NCI-H524 (cell line): ENCODE results near the gene DNAH14.
"Not testable (repeated sequence)": the region's sequence is repeated elsewhere in the genome, so short reads cannot be mapped to it uniquely, and the experiment has no call there.

Experiments
- DNase-seq, 2 experiments: peaks; one replicate each; lab custom pipeline; 2025; lab: John Stamatoyannopoulos, UW

The DNAH14 gene

DNA sequence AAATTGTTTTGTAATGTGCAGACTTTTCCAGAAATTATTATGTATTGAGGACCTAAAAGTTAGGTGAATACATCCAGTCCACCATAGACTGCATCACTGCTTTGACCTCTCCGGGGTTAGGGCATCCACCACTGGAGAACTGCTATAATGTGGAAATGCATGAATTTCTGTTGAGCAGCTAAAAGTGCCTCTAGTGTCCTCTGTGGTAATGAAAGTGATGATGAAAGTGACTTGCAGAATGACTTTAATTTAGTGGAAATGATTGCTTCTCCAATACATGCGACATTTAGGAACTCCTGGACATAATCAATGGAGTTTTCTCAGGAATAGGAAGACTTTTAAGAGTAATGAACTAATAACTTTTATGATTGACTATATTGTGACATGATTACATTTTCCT is 327.6 kb downstream of the DNAH14 start:
- no peak for DNase-seq

DNA sequence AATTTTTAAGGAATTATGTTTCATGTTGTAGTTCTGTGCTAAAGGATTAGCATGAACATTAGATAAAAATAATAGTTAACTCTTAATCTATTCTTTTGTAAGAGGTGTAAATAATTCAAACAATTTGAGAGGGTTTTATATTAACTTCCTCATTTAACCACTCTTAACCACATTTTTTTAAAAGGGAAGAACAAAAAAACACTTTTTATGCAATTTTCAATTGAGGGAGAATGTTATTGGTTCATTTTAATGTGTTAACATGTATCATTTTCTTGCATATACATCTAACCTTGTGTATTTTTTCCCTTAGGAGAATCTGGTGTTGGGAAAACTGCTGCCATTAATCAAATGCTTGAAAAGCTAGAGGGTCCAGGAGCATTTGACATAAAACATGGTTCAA is 329.3 kb downstream of the DNAH14 start:
- DNase-seq, result no peak

DNA sequence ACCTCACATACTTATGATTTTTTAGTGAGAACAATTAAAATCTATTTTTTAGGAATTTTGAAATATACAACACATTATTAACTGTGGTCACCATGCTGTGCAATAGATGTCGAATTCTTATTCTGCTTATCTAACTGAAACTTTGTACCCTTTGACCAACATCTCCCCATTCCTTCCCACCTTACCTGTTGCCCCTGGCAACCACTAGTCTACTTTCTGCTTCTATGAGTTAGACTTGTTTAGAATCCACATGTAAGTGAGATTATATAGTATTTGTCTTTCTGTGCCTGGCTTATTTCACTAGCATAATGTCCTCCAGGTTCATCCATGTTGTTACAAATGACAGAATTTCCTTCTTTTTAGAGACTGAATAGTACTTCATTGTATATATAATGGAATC is 330.1 kb downstream of the DNAH14 start:
- DNase-seq, result no peak

DNA sequence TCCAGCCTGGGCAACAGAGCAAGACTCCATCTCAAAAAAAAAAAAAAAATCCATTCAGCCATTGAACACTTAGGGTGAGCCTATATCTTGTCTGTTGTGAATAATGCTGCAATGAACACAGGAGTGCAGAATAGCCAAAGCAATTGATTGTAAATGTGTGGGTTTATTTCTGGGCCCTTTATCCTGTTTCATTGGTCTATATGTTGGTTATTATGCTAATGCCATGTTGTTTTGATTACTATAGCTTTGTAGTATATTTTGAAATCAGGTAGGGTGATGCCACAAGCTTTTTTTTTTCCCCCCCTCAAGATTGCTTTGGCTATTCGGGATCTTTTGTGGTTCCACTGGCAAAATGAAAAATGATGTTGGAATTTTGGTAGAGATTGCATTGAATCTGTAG is 330.8 kb downstream of the DNAH14 start:
- no peak for DNase-seq

DNA sequence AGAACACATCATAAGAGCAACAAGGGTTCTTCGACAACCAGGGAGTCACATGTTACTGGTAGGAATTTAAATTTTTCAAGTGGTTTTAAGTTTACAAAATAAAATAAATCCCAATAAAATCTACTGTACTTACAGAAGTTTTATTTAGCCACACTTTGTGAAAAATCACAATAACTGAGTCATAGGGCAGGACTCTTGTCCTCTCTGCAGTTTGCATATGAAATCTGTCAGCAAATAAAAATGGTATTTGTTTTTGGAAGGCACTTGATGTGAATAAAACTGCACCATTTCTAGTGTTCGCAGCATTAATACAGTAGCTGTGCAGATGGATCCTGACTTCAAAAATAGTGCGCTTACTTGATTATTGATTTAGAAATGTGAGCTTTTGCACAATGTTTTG is 348.0 kb downstream of the DNAH14 start:
- no peak for DNase-seq

DNA sequence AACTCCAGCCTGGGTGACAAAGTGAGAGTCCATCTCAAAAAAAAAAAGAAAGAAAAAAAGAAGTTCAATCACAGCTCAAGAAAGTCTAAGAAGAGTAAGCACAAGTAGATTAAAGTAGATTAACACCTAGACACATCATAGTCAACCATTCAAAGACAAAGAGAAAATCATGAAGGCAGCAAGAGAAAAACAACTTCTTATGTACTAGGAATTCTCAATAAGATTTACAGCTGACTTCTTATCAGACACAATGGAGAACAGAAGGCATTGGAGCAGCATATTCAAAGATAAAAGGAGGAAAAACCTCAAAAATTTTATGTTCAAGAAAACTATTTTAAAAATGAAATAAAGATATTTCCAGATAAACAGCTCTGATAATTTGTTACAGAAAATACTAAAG is 351.1 kb downstream of the DNAH14 start:
- no peak for DNase-seq

DNA sequence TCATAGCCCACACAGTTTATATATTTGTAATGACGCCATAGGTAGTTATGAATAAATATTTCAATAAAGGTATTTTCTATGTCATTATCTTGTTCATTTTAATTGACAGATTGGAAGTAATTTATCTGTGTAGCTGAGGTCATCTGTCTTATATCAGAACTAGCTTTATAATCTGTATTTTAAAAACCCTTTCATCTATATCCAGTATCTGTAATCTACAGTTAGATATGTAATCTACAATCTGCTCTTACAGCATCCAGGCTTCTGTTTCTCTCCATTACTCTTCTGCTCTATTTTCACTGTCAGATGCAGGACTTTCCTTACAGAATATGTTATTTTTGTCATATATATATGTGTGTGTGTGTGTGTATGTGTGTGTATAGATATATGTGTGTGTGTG is 360.8 kb downstream of the DNAH14 start:
- DNase-seq, result no peak

DNA sequence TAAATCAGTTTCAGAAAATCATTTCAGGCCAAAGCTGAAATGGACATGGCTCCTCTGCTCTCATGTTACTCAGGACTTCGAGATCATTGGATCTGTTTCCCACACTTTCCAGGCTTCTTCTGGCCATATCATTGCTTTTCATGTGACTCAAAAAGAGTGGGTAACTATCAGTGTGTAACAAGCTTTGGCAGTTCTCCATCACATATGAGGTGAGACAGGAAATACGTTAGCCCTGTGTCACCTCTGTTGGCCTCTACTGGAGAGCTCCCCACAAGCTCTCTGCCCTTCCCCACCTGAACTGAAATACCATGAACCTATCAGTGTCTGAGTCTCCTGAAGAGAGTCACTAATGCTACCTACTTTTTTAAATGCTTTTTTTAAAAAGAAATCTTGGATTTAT is 370.1 kb downstream of the DNAH14 start:
- no peak for DNase-seq

DNA sequence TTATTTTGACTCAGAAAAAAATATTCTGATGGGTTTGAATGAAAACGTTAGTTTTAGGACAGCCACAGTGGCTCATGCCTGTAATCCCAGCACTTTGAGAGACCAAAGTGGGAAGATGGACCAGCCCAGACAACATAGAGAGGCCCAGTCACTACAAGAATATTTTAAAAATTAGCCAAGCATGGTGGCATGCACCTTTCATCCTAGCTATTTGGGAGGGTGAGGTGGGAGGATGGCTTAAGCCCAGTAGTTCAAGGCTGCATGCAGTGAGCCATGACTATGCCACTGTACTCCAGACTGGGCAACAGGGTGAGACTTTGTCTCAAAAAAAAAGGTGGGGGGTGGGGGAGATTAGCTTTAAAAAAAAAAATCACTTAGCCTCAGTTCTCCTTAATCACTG is 370.9 kb downstream of the DNAH14 start:
- DNase-seq, result no peak

DNA sequence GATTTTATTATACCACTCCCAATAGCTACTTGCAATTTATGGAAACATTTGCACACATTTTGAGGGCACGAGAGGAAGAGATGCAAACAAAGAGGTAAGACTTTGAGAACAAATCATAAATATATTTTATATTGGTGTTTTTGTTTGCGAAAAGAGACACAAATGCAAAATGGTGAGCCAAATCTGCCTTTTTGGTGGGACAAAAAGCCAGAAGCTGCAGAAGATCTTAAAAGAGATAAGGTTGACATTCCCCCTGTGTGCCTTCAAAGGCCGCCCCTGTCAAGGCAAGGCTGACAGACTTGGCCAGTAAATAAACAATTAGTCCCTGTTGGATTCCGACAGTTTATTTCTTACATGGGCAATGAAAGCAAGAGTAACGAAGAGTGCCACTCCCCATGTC is 375.5 kb downstream of the DNAH14 start:
- no peak for DNase-seq

DNA sequence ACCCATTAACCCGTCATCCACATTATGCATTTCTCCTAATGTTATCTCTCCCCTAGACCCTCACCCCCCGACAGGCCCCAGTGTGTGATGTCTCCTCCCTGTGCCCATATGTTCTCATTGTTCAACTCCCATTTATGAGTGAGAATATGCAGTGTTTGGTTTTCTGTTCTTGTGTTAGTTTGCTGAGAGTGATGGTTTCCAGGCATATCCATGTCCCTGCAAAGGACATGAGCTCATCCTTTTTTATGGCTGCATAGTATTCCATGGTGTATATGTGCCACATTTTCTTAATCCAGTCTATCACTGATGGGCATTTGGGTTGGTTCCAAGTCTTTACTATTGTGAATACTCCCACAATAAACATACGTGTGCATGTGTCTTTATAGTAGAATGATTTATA is 381.1 kb downstream of the DNAH14 start:
- not testable (repeated sequence) for DNase-seq

DNA sequence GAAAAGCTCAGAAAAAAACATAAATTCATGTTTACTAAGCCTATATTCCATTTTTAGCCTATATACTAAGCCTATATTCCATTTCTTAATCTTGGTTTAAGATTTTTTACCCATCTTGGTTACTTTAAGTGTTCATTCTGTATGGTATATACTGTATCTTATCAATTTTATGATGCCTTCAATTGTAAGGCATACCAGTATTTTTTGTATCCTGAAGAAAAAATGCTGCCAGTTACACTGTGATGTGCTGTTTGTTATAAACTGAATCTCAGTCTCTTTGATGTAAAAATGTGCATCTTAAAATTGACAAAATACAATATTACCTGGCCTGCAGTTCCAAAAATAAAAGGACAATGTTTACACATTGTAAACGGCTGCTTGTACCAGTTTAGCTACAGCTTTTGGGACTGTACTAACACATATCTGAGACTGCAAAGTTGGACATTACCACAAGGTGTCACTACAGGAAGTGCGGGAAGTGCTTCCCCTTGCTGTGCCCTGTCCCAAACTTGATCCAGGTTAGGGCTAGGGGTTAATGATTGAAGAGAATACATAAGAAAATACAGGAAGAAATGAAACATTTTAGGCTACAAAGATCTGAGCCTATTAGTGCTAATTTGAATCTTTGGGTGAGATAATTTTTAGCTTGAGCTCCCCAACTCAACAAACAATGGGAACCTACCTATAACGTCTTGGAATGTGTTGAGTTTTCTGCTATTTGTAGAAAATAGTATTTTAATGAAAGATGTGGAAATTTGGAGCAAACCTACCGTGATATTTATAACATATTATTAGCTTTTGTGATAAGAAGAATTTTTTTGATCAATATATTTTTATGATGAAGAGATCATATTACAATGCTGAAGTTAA is 389.5 kb downstream of the DNAH14 start:
- peak; percentile 11 to 46 for DNase-seq

DNA sequence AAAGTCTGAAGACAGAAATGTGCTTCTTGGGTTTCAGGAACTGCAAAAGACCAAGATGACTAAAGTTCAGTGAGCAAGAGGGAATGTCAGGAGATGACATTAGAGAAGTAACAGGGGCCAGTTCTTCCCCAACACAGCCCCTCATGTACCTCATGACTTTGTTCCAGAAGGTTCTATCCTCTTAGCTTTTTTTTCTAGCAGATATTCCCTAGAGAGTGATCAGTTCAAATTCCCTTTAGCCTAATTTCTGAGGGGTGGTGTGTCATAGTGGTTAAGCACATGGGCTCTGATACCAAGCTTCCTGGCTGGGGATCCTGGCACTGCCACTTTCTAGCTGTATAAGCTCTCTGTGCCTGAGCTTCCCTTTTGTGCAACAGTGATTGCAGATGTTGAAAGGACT is 390.4 kb downstream of the DNAH14 start:
- DNase-seq, result no peak

DNA sequence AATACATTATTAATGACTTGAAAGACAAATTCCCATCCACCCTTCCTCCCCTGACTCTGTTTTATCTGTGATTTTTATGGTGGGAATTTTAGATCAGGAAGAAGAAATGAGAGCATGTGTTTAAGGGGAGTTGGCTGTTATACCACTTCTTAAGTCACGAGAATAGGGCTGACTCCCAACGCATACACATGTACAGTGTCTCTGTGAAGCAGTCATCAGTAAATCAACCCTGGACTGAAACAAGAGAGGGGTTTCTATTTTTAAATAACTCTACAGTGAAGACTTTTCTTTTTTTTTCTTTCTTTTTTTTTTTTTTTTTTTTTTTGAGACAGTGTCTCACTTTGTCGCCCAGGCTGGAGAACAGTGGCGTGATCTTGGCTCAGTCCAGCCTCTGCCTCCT is 392.3 kb downstream of the DNAH14 start:
- no peak for DNase-seq

DNA sequence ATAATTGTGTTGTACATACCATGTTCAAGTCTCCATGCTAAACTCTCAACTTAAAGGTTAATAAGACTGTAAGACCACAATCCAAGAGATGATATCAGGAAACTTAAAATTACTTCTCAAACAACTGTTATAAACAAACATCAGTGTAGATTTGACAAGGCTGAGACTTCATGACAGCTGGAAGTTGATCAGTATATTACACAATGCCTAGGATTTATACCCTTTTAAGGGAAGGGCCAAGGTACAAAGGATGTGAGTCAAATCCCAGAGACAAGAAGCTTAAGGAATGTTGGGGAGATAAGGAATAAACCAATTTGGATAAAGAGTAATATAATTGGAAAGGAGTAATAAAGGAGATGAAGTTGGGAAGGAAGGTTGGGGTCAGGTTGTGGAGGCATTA is 399.6 kb downstream of the DNAH14 start:
- DNase-seq, result no peak

DNA sequence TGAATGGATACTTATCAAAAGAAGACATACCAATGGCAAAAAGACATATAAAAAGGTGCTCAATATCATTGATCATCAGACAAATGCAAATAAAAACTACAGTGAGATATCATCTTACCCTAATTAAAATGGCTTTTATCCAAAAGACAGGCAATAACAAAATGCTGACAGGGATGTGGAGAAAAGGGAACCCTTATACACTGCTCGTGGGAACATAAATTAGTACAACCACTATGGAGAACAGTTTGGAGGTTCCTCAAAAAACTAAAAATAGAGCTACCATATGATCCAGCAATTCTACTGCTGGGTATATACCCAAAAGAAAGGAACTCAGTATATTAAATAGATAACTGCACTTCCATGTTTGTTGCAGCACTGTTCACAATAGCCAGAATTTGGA is 400.5 kb downstream of the DNAH14 start:
- not testable (repeated sequence) for DNase-seq

DNA sequence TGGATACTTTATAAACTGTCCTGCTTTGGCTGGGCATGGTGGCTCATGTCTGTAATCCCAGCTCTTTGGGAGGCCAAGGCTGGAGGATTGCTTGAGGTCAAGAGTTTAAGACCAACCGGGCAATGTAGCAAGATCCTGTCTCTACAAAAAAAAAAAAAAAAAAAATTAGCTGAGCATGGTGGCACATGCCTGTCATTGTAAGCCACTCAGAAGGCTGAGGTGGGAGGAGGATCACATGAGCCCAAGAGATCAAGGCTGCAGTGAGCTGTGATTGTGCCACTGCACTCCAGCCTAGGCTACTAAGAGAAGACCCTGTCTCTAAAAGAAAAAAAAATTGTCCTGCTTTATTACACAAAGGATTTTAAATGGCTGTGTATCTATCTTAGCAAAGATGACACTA is 403.2 kb downstream of the DNAH14 start:
- DNase-seq, result no peak

DNA sequence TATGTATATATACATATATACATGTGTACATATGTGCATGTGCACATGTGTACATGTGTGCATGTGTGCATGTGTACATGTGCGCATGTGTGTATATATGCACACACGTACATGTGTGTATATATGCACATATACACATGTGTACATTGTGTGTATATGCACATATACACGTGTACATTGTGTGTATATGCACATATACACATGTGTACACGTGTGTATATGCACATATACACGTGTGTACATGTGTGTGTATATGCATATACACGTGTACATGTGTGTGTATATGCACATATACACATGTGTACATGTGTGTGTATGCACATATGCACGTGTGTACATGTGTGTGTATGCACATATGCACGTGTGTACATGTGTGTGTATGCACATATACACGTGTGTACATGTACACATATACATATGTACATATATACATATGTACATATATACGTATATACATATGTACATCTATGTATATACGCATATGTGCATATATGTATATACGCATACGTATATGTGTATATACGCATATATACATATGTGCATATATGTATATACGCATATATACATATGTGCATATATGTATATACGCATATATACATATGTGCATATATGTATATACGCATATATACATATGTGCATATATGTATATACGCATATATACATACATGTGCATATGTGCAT is 405.8 kb downstream of the DNAH14 start:
- not testable (repeated sequence) for DNase-seq

DNA sequence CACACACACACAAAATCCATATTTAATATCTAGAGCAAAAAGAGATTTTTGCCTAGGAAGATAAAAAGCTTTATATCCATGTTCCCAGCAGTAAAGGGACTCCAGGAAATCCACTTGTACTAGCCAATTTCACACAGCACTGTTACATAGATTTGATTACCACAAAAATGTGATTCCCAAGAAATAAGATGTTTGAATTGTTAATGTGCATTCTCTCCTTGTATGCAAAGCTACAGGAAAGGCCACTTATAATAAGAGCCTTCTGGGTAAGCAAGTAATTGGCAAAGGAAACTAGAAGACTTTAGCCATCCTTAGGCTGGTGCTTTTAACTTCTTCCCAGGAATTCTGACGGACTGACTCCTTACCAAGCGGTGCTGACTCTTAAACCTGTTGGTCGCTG is 409.1 kb downstream of the DNAH14 start:
- DNase-seq, result no peak

DNA sequence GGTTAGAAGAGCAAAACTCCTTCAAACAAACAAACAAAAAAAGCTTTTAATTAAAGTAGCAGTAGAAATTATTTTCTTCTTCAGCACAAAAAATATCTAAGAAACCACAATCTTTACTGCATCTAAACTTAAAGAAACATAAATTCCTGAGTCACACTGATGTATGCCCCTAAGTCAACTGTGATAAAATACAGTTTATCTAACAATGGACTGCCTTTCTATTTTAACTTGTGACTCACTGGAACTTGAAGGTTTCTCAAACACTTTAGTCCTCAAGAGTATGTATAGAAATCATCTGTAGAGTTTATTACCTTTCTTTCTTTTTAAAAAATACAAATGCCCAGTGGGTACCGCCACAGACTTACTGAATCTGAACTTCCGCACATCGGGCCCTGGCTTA is 412.2 kb downstream of the DNAH14 start:
- no peak for DNase-seq

DNA sequence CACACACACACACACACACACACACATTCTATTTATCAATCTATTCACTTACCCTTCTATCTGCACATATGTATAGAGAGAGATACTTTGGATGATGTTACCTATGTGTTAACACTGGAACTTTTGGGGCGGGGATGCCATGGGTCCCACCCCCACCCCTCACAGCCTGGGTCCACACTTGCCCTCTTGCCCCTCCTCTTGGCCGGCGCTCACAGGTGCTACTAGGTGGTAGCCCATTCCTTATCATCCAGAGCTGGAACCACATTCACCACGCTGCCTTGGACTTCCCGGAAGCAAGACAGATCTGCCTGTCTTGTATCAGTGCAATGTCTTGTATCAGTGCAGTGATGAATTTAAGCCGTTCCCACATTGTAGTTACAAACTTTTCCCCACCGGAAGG is 413.2 kb downstream of the DNAH14 start:
- no peak for DNase-seq

DNA sequence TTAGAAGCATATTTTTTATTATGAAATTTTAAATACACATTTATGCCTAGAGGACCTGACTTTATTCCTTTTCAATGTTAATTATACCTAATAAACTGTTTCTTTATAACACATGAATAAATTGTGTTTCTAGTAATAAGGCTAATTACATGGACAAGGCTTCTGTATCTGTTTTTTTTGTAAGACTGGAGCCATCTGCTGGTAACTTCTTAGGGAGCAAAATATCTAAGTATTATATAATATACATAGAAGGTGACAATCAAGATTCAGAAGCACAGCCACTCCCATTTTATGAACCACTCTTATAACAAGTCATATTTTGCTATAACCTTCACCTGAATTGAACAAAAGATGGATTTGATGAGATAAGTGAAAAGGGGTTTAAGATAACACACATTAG is 414.1 kb downstream of the DNAH14 start:
- peak in 1 of 2 experiments; percentile 30 for DNase-seq

DNA sequence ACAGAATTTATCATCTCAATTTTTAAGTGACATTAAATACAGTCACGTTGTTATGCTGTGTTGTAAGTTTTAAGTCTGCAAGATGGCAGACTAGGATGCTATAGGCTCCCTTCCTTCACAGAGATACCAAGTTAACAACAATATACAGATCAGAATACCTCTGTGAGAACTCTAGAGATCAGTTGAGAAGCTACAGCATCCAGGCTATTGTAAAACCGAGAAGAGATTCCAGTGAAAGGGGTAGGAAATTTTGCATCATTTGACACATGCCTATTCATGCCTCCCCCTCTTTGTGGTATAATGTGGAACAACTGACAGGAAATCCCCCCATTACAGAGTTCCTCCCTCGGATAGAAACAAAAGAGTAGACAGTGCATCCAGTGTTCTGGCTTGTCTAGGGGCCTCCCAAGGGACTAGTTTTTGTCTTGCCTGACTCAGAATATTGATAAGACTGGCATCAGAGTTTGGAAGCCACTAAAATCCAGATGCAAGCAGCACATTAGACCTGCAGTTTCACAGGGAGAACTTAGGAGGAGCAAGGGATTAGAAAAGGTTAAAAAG is 417.7 kb downstream of the DNAH14 start:
- no peak for DNase-seq
